HepG2 (cell line): ENCODE results near the gene CCSER1. TPM values are rescaled to one million over a fixed set of nuclear protein-coding genes. Genes with fewer than 3 reads are reported as not detected.
"Not testable (repeated sequence)": the region's sequence is repeated elsewhere in the genome, so short reads cannot be mapped to it uniquely, and the experiment has no call there.

ENCODE experiments used
- ATAC-seq: fragments of 200-7000 bp; cut with Tn5 transposase; 3 replicates; pipeline ENCODE4 v1.9.1; 2020; ENCODE audit warnings: mild to moderate bottlenecking, moderate library complexity
- BruUV-seq: library from RNA; stranded (reverse); fragments of 400-500 nt; replicated peaks from 2 replicates; lab custom pipeline; 2021; lab: Mats Ljungman, UMichigan
- CTCF ChIA-PET: fragments of 300-600 bp; formaldehyde crosslinking; extraction: SDS; loops from one replicate; lab custom pipeline; 2021; ENCODE audit warnings: low total read pairs, inconsistent platforms, low intra/inter-chr PET ratio; lab: Yijun Ruan, JAX
- POLR2A ChIA-PET: fragments of 350-600 bp; sonication (Branson Sonifier 250); formaldehyde crosslinking; loops from one replicate; lab custom pipeline; 2020; ENCODE audit warnings: antibody characterized with exemption, inconsistent platforms; lab: Yijun Ruan, JAX
- DNase-seq: peaks from one replicate; pipeline ENCODE4 v3.0.0-alpha.2; 2015; ENCODE audit warnings: low spot score
- FAIRE-seq: peaks from 3 replicates; lab custom pipeline; 2011; peaks lifted over from hg19 to GRCh38; lab: Jason Lieb, UNC
- H2AFZ ChIP-seq: one replicate; pipeline ENCODE4 v1.6.1; 2011; ENCODE audit warnings: low read length, inconsistent platforms
- H3K27ac ChIP-seq: fragments of 300-600 bp; 3 replicates; pipeline ENCODE4 v1.8.0; 2011; ENCODE audit warnings: mixed run types, mild to moderate bottlenecking, mixed read lengths, low read length, inconsistent platforms; ENCODE audit not compliant: insufficient read depth; ENCODE audit errors: extremely low read length
- H3K27me3 ChIP-seq, 2 experiments: fragments of 200-600 bp in 1 of 2; 2 replicates in 1 of 2; 3 replicates in 1 of 2; pipeline versions ENCODE4 v1.6.0 to v1.8.0; 2011; ENCODE audit warnings: low read length in 2 of 2, mild to moderate bottlenecking in 2 of 2, moderate library complexity in 2 of 2, inconsistent platforms in 1 of 2; ENCODE audit not compliant: insufficient read depth in 2 of 2, control insufficient read depth in 1 of 2
- H3K36me3 ChIP-seq, 2 experiments: fragments of 200-600 bp in 1 of 2; replicated peaks in 1 of 2; 2 replicates in 1 of 2; 3 replicates in 1 of 2; pipeline versions ENCODE4 v1.5.1 to v1.8.0; 2011; ENCODE audit warnings: low read length in 2 of 2, inconsistent platforms in 1 of 2; ENCODE audit not compliant: insufficient read depth in 2 of 2, control insufficient read depth in 1 of 2
- H3K4me1 ChIP-seq: 2 replicates; pipeline ENCODE4 v1.5.1; 2012; ENCODE audit warnings: low read length, inconsistent platforms; ENCODE audit not compliant: insufficient read depth
- H3K4me2 ChIP-seq: 2 replicates; pipeline ENCODE4 v1.6.0; 2011; ENCODE audit warnings: low read depth, low read length, inconsistent platforms
- H3K4me3 ChIP-seq, 3 experiments: fragments of 200-600 bp in 1 of 3; sonication (generic), shearing (Covaris generic) in 1 of 3; replicated peaks in 1 of 3; 2 replicates each; pipeline ENCODE4 v1.5.1; 2011 to 2016; ENCODE audit warnings: low read length in 3 of 3, inconsistent platforms in 2 of 3, low read depth in 2 of 3, mild to moderate bottlenecking in 2 of 3, control low read depth in 1 of 3, mixed read lengths in 1 of 3; ENCODE audit not compliant: insufficient read depth in 1 of 3
- H3K79me2 ChIP-seq: one replicate; pipeline ENCODE4 v1.6.1; 2011; ENCODE audit warnings: low read length, inconsistent platforms; ENCODE audit not compliant: insufficient read depth
- H3K9ac ChIP-seq: 2 replicates; pipeline ENCODE4 v1.6.0; 2011; ENCODE audit warnings: mild to moderate bottlenecking, low read depth, low read length, inconsistent platforms; ENCODE audit not compliant: insufficient read depth
- H3K9me3 ChIP-seq: 2 replicates; pipeline ENCODE4 v1.5.1; 2012; ENCODE audit warnings: mild to moderate bottlenecking, low read length
- H4K20me1 ChIP-seq: 2 replicates; pipeline ENCODE4 v1.6.0; 2011; ENCODE audit warnings: inconsistent platforms, mild to moderate bottlenecking, low read length, moderate library complexity; ENCODE audit not compliant: insufficient read depth
- FLYWCH1 ChIP-seq: sonication (generic); formaldehyde crosslinking; IDR thresholded peaks from 2 replicates; pipeline ENCODE4 v1.8.1; 2023; ENCODE audit warnings: mild to moderate bottlenecking, missing genetic modification reagents
- GFI1 ChIP-seq: sonication (generic); formaldehyde crosslinking; IDR thresholded peaks from 2 replicates; pipeline ENCODE4 v1.5.0; 2020; ENCODE audit warnings: missing genetic modification reagents, mild to moderate bottlenecking, borderline replicate concordance
- HDAC1 ChIP-seq: sonication (generic); formaldehyde crosslinking; IDR thresholded peaks from 2 replicates; pipeline ENCODE4 v1.5.1; 2020; ENCODE audit warnings: mild to moderate bottlenecking, missing genetic modification reagents
- NCOA5 ChIP-seq: sonication (generic); formaldehyde crosslinking; IDR thresholded peaks from 2 replicates; pipeline ENCODE4 v1.4.0; 2020; ENCODE audit warnings: missing genetic modification reagents
- ONECUT2 ChIP-seq: sonication (generic); formaldehyde crosslinking; IDR thresholded peaks from 2 replicates; pipeline ENCODE4 v1.4.0; 2020; ENCODE audit warnings: missing genetic modification reagents
- SIN3A ChIP-seq: IDR thresholded peaks from 2 replicates; pipeline ENCODE4 v1.6.1; 2011; ENCODE audit warnings: low read depth, mild to moderate bottlenecking, control low read depth, low read length, borderline replicate concordance
- SIX1 ChIP-seq: sonication (generic); formaldehyde crosslinking; IDR thresholded peaks from 2 replicates; pipeline ENCODE4 v1.4.0; 2020; ENCODE audit warnings: missing genetic modification reagents, borderline replicate concordance
- TBL1XR1 ChIP-seq: fragments of 150-350 bp; IDR thresholded peaks from 2 replicates; pipeline ENCODE4 v1.6.1; 2014; ENCODE audit warnings: borderline replicate concordance, low read length; ENCODE audit not compliant: partially characterized antibody
- ZNF331 ChIP-seq: sonication (generic); formaldehyde crosslinking; IDR thresholded peaks from 2 replicates; pipeline ENCODE4 v1.4.0; 2020; ENCODE audit warnings: missing genetic modification reagents
- ZNF337 ChIP-seq: sonication (generic); formaldehyde crosslinking; IDR thresholded peaks from 2 replicates; pipeline ENCODE4 v1.5.1; 2020; ENCODE audit warnings: missing genetic modification reagents, low read depth, mild to moderate bottlenecking, borderline replicate concordance
- ZNF557 ChIP-seq: sonication (generic); formaldehyde crosslinking; IDR thresholded peaks from 2 replicates; pipeline ENCODE4 v1.4.0; 2020; ENCODE audit warnings: missing genetic modification reagents
- ZNF841 ChIP-seq: sonication (generic); formaldehyde crosslinking; IDR thresholded peaks from 2 replicates; pipeline ENCODE4 v1.8.1; 2023; ENCODE audit warnings: missing genetic modification reagents, borderline replicate concordance
- WGBS: methylation state at CpG from one replicate; pipeline ENCODE4 v1.1.6; 2017; ENCODE audit warnings: low lambda C conversion rate; 5-methylcytosine and 5-hydroxymethylcytosine counted together
- in situ Hi-C: cut with HindIII; loops from 2 replicates; pipeline ENCODE4 v1.10.0; 2017; ENCODE audit warnings: low pct_unique_long_range_greater_than_20kb; ENCODE audit not compliant: extremely low pct_ligation_motif_present
- intact Hi-C: fragments of 100-400 bp; cut with micrococcal nuclease; formaldehyde crosslinking; loops from one replicate; pipeline ENCODE4 v1.10.0; 2022; ENCODE audit not compliant: unreplicated experiment
- polyA plus RNA-seq, 8 experiments: library from polyadenylated mRNA; depleted of rRNA in 3 of 8; stranded (reverse) in 7 of 8; unstranded in 1 of 8; fragments of >200 nt; fragmentation: Illumina TruSeq in 4 of 8; extraction: Trizol in 4 of 8; gene quantifications; 2 replicates each; pipeline versions ENCODE4 v1.2.1 to v1.2.3, GENCODE V29; 2011 to 2016; ENCODE audit warnings: low read depth in 4 of 8, missing spikeins in 1 of 8, mixed read lengths in 1 of 8; ENCODE audit not compliant: insufficient read depth in 1 of 8
- total RNA-seq, 5 experiments: library from RNA; depleted of rRNA; stranded (reverse); fragments of >200 nt; fragmentation: Illumina TruSeq; extraction: Trizol; gene quantifications; 2 replicates each; pipeline ENCODE4 v1.2.3, GENCODE V29; 2016; ENCODE audit warnings: low read depth in 1 of 5

CCSER1 gene
- total and polyA plus RNA-seq, 2 of the 13 experiments (the other 11 are each of a cell fraction or from before 2014, with no cell fraction given) = not detected

- intact Hi-C loops, H3K4me1 ChIP-seq, H3K9ac ChIP-seq, BruUV-seq, H3K4me3 ChIP-seq, H3K36me3 ChIP-seq, H3K4me2 ChIP-seq, POLR2A ChIA-PET, H3K27me3 ChIP-seq, DNase-seq, H3K27ac ChIP-seq, ATAC-seq, H2AFZ ChIP-seq, H3K79me2 ChIP-seq, H3K9me3 ChIP-seq, H4K20me1 ChIP-seq, FAIRE-seq, CTCF ChIA-PET: not testable (repeated sequence)
- in situ Hi-C loops = loop anchor here (25.0 kb wide), 1 partner anchor 1975 kb away; no protein-coding TSS in a partner anchor
These were observed 285.6 kb downstream of the CCSER1 start for GRCh38 chr4:90412786-90413185.

DNA sequence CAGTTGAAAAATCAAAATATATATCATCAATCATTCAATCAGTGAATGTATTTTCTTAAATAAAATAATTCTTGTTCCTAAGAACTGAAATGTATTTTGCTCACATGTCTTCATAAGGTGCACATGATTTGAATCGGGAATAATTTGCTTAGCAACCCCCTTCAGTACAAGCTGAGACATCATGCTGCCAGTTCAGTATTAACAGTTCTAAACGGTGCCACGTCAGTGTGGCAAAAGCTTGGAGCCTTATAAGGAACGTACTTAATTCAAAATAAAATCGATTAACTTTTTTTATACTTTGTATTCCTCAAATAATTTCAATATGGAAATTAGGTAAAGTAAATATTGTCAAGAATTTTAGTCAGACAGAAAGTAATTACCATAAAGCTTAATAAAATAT, 287.9 kb downstream of the CCSER1 start:
- Histone ChIP-seq H3K9ac (no peak overlapping the region), H3K4me3 (no peak overlapping the region), H2AFZ (no peak overlapping the region), H3K4me2 (no peak overlapping the region), H4K20me1 (no peaks in the 10 kb centered on the region), H3K9me3 (no peaks in the 10 kb centered on the region), H3K79me2 (no peaks in the 10 kb centered on the region), H3K27me3 (no peaks in the 10 kb centered on the region), H3K36me3 (no peaks in the 10 kb centered on the region), H3K27ac (no peak overlapping the region), H3K4me1 (no peaks in the 10 kb centered on the region)
- no peak for ATAC-seq
- ChIA-PET CTCF (no interaction called here), POLR2A (no interaction called here)
- intact Hi-C loops = no loop called here
- WGBS = 7% methylated on average over 5 of the region's 5 CpGs
- in situ Hi-C loops = loop anchor here (25.0 kb wide), 1 partner anchor 1972 kb away; no protein-coding TSS in a partner anchor
- no peak for TF ChIP-seq TBL1XR1
- TF ChIP-seq SIN3A = no peak
- no peak for TF ChIP-seq ZNF557
- no peak for TF ChIP-seq ZNF331 (CRISPR knock-in tag)
- no peak for TF ChIP-seq FLYWCH1 (CRISPR knock-in tag)
- no peak for TF ChIP-seq SIX1 (CRISPR knock-in tag)
- no peak for TF ChIP-seq NCOA5 (CRISPR knock-in tag)
- TF ChIP-seq HDAC1 (CRISPR knock-in tag) = no peak
- TF ChIP-seq ZNF841 = no peak
- no peak for TF ChIP-seq GFI1
- no peak for TF ChIP-seq ONECUT2
- TF ChIP-seq ZNF337 (CRISPR knock-in tag) = no peak
- no TSS peak for BruUV-seq
- FAIRE-seq = no peak
- no peak for DNase-seq
